SK-N-SH (cell line): ENCODE data around the gene TAF6L.

ENCODE experiments used
- CTCF ChIP-seq: fragments of 200-600 bp; sonication (generic); IDR thresholded peaks from 2 replicates; pipeline ENCODE4 v1.6.1; 2017; ENCODE audit warnings: antibody characterized with exemption, mild to moderate bottlenecking, moderate library complexity
- EP300 ChIP-seq, 2 experiments: IDR thresholded peaks; 2 replicates each; pipeline versions ENCODE4 v1.4.0 to v1.6.1; 2012; ENCODE audit warnings: borderline replicate concordance in 1 of 2, low read depth in 1 of 2, low read length in 1 of 2
- FOXM1 ChIP-seq: IDR thresholded peaks from 2 replicates; pipeline ENCODE4 v1.4.0; 2012; ENCODE audit warnings: low read depth, mild to moderate bottlenecking
- GABPA ChIP-seq: IDR thresholded peaks from 2 replicates; pipeline ENCODE4 v1.4.0; 2012; ENCODE audit warnings: low read depth, mild to moderate bottlenecking
- MAX ChIP-seq: IDR thresholded peaks from 2 replicates; pipeline ENCODE4 v1.4.0; 2012; ENCODE audit warnings: low read depth
- PBX3 ChIP-seq: IDR thresholded peaks from 2 replicates; pipeline ENCODE4; 2012
- POLR2AphosphoS5 ChIP-seq: IDR thresholded peaks from 2 replicates; pipeline ENCODE4 v1.6.1; 2012; ENCODE audit warnings: low read depth, low read length
- RCOR1 ChIP-seq: fragments of 150-350 bp; IDR thresholded peaks from 2 replicates; pipeline ENCODE4 v1.6.1; 2017; ENCODE audit warnings: antibody characterized with exemption, low read length
- REST ChIP-seq: IDR thresholded peaks from 2 replicates; pipeline ENCODE4 v1.6.1; 2012; ENCODE audit warnings: mild to moderate bottlenecking, low read depth, low read length, moderate library complexity
- RFX5 ChIP-seq: IDR thresholded peaks from 2 replicates; pipeline ENCODE4 v1.6.1; 2012; ENCODE audit warnings: mild to moderate bottlenecking, improper control_type of control experiment, low read length
- SIN3A ChIP-seq: IDR thresholded peaks from 2 replicates; pipeline ENCODE4 v1.6.1; 2012; ENCODE audit warnings: low read depth, mild to moderate bottlenecking, low read length, moderate library complexity, borderline replicate concordance
- TEAD4 ChIP-seq: IDR thresholded peaks from 2 replicates; pipeline ENCODE4 v1.4.0; 2012; ENCODE audit warnings: mild to moderate bottlenecking, borderline replicate concordance; ENCODE audit not compliant: insufficient read depth
- USF1 ChIP-seq: IDR thresholded peaks from 2 replicates; pipeline ENCODE4 v1.4.0; 2012; ENCODE audit warnings: low read depth, borderline replicate concordance

DNA sequence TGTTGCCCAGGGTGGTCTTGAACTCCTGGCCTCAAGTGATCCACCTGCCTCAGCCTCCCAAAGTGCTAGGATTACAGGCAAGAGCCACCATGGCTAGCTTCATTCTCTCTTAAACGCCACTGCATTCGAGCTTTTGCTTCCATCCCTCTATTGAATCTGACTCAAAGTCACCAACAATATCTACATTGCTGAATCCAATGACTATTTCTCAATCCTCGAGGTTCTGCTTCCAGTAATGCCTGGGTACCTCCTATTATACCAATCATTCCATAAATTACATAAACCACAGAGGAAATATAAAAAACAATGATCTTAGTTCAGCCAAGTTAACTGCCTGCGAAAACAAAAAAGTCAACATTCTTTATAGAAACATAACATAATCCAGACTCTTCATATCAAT, 45.9 kb downstream of the TAF6L start:
- TF ChIP-seq POLR2AphosphoS5: no peak
- TF ChIP-seq SIN3A: no peak
- TF ChIP-seq MAX: no peak
- TF ChIP-seq FOXM1: no peak
- no peak for TF ChIP-seq PBX3
- TF ChIP-seq EP300 (IDR thresholded peaks at IDR 0.05; ENCODE audit: borderline replicate concordance in 1 of 2, low read depth in 1 of 2, low read length in 1 of 2): no peak
- TF ChIP-seq RFX5: no peak
- TF ChIP-seq TEAD4: no peak
- TF ChIP-seq CTCF: no peak
- TF ChIP-seq REST: no peak
- no peak for TF ChIP-seq GABPA
- no peak for TF ChIP-seq RCOR1
- TF ChIP-seq USF1: no peak
